ENCODE data around the gene SELENOT.
"Not testable (repeated sequence)": the region's sequence is repeated elsewhere in the genome, so short reads cannot be mapped to it uniquely, and the experiment has no call there.

SELENOT gene

DNA sequence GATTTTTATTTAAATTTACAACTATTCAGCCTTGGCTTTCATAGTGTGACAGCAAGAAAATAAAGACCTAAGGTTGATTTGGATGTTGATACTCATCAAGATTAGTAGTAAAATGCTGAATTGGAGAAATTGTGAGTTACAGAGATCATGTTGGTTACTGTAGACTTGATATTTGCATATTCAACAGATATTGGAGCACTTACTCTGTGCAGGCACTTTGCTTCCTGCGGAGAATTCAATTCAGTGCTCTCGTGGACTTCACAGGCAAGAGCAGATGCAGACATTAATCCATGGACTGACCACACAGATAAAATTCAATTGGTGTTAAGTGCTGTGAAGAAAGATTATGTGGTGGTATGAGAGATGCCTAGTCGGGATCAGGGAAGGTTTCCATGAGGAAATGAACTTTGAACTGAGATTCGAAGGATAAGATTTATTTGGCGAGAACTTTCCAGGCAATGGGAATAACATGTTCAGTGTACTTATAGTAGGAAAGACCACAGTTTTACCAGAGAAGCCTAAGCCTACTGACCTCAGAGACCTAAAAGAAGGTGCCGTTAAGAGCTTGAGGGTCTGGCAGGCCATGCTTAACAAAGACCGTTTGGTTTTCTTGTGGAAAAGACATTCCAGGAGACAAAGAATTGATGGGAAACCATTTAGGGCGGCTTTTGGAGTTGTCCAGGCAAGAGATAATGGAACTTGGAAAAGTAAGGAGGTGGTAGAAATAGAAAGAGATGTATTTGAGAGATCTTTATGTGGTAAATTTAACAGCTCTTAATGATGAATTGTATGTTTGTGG, 4.3 kb downstream of the SELENOT start:
- no peak for DNase-seq (ENCODE audit: low spot score)

DNA sequence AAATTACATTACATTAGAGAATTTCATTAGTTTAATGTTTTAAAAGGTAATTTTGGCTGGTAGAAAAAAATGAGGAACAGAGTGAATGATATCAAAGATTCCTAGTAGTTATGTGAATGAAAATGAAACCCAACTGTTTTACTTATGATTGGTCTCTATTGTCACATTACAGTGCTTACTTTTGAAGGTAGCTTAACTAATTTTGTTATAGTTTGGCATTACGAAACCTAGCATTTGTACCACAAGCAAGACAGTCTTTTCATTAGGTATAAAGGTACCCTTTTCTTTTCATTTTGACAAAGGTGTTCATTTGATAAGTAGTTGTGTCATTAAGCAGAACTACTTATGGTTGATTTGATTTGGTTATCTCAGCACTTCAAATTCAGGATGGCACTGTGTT, 6.9 kb downstream of the SELENOT start:
- no peak for DNase-seq (ENCODE audit: low spot score)

DNA sequence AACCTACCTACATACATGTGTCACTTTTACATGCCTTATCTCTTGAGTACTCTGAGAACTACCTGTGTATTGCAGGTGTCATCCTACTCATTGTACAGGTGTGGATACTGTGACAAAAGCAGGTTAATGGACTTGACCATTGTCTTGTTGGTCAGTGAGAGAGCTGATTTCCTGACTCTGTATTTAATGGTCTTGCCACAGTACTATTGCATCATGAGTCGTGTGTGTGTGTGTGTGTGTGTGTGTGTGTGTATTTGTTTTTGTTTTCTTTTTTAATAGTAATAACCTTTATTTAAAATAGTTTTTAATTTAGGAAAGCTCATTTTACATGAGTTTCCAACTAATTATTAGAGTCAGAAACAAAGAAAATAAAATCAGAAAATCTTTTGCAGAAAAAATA, 7.7 kb downstream of the SELENOT start:
- DNase-seq (ENCODE audit: low spot score): no peak

DNA sequence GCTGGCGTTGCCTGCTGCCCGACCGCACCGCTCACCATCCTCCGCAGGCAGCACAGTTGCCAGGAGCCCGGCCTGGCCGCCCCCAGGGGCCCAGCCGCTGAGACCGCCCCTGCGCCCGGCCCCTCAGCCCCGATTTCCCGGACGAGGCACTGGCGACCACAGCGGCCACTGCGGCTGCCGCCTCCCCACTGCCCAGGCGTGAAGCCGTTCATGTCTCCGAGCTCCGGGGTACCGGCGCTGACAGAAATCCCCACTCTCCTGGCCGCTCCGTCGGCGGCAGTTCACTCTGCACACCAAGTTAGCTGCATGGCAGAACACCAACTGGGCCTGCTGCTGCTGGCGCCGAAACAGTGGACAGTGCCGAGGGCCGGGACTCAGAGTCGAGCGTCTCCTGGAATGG, 8.5 kb downstream of the SELENOT start:
- no peak for DNase-seq (ENCODE audit: low spot score)

DNA sequence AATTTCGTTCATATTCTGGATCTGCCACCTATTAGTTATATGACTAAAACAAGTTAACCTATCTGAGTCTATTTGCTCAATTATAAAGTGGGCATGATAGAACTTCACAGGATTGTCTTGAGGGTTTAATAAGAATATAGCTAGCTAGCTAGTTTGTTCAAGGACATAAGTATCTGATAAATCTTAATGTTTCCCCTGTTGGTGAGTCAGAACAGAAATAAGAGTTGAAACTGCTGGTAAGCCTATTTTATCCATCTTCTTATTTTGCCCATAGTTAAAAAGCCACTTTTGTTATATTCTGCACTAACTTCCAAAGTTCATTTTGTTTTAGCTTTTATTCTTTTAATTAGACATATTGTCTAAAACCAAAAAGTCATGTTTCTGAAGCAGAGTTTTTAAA, 9.4 kb downstream of the SELENOT start:
- no peak for DNase-seq (ENCODE audit: low spot score)

DNA sequence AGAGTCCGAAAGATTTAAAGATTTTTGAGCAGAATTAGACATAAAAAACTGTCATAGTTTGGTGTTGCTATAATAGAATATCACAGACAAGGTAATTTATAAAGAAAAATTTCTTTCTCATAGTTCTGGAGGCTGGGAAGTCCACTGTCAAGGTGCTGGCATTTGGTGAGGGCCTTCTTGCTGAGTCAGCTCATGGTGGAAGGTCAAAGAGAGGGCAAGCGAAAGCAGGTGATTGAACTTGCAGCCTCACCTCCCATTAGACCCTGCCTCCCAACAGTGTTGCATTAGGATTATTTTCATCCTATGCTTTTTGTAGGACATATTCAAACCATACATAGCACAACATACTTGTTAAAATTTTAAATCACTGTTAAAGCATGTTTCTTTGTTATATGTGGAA, 9.9 kb downstream of the SELENOT start:
- no peak for DNase-seq (ENCODE audit: low spot score)

DNA sequence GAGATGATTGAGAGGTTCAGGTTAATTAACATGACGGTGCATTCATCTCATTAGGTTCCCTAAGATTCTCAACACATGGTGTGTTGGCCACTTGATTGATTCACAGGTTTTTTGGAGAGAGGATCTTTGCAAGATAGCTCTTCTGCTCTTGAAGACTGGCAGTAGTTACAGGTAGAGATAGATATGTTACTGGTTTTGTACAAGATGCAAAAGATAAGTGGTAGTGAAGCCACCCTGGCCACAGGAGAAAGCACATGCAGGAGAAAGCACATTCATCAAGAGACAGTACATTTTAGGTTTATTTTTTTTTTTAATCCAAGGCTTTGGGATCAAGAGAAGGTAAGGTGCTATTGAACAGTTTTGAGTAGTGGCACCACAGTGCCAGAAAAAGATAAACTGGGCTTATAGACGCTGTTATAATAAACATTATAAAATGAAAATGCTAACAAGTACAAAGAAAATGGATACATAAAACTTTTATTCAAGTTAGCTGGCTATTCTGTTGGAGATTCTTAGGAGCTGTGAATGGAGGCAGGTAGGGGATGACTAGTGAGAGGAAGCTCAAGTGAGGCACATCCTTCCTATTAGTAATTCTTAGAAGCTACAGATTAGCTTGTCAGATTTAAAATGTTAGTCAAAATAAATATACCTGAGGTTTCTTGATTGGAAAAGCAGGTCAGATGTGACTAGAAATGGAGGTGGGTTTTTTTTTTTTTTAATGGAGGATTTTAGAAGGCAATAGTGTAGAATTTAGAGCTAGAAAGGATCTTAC, 10.8 kb downstream of the SELENOT start:
- no peak for DNase-seq (ENCODE audit: low spot score)

DNA sequence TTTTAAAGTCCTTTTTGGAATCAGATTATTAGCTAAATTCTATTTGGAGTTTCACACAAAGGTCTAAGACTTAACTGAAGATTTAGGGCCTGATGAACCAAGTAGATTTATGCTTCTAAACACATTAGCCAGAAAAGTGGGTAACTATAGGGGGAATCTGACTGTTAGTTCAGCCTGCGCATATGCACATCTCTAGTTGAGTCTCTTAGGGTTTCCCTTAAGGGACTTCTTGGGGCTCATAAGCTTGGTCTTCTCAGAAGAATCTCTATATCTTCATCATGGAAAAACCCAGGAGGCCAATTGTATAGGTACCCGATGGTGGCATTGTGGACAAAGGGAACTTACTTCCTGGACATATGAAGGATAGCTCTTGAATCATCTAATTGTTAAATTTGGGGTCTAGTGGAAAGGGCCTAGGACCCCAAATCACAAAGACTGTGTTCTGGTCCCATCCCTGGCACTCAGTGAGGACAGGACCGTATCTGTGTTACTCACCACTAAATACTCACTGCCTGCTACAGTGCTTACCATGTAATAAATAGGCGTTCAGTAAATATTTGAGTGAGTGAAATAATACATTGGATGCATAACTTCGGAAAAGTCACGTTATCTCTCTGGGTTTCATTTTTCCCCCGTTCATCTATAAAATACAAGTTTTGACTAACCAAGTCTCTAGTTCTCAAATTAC, 17.0 kb downstream of the SELENOT start:
- DNase-seq (ENCODE audit: low spot score): no peak

DNA sequence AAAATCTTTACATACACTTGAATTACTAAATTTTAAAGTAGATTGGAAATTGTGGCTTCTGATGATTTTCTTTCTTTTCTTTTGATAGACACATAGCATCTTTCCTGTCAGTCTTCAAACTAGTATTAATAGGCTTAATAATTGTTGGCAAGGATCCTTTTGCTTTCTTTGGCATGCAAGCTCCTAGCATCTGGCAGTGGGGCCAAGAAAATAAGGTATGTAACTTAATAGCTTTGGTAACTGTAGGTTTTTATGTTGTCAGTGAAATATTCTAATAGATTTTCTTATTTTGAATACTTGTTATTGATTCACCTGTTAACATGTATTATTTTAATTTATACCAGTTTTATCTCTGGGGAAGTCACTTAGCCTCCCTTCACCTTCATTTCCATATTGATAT, 19.8 kb downstream of the SELENOT start:
- DNase-seq (ENCODE audit: low spot score): not testable (repeated sequence)

DNA sequence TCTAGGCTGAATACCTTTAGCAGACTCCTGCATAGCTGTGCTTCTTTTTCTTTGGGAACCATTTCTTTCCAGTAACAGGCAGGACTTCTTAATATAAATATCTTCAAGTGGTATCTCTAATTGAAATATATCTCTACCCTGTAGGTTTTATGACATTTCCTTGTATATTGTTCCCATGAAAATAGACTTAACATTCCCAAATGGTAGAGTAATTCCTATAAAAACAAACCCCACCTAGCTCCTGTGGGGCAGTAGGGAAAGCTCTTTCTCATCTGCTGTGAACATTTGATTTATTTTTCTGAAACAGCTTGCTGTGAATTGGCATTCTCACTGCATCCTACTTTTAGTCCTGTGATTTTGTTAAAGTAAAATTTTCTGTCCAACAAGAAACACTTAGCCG, 20.8 kb downstream of the SELENOT start:
- no peak for DNase-seq (ENCODE audit: low spot score)

DNA sequence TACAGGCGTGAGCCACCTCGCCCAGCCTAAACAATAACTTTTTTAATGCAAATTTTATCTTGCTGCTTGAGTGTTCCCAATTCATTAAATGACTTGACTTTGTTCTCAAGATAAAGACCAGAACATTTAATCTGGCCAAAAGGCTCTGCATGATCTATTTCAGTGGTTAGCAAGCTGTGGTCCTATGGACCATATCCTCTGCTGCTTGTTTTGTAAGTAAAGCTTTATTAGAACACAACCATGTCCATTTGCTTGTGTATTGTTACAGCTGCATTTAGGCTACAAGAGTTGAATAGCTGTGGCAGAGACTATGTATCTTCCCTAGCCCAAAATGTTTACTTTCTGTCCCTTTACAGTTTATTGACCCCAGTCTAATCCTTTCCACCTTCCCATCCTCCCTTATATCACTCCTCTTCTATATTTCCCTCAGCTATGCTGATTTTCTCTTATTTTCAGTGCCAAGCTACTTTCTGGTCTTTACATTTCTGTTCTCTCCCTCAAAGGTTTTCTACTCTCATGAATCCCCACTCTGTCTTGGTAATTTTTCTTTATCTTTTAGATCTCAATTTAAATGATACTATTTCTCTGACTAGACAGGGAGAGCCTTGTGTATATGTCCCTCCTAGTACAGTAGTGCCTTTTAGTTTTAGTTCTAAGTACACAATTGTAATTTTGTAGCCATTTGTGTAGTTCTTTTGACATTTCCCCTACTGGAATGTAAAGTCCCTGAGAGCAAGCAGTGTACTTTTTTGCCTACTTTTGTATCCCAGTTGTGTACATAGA, 23.2 kb downstream of the SELENOT start:
- peak; percentile 76 for DNase-seq (ENCODE audit: low spot score)

DNA sequence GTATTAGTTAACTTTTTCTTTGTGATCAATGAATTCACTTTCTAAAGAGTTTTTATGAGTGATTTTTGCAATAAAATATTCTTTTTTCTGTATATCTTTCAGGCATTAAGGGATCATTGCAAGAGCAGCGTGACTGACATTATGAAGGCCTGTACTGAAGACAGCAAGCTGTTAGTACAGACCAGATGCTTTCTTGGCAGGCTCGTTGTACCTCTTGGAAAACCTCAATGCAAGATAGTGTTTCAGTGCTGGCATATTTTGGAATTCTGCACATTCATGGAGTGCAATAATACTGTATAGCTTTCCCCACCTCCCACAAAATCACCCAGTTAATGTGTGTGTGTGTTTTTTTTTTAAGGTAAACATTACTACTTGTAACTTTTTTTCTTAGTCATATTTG, 24.4 kb downstream of the SELENOT start:
- DNase-seq (ENCODE audit: low spot score): no peak

DNA sequence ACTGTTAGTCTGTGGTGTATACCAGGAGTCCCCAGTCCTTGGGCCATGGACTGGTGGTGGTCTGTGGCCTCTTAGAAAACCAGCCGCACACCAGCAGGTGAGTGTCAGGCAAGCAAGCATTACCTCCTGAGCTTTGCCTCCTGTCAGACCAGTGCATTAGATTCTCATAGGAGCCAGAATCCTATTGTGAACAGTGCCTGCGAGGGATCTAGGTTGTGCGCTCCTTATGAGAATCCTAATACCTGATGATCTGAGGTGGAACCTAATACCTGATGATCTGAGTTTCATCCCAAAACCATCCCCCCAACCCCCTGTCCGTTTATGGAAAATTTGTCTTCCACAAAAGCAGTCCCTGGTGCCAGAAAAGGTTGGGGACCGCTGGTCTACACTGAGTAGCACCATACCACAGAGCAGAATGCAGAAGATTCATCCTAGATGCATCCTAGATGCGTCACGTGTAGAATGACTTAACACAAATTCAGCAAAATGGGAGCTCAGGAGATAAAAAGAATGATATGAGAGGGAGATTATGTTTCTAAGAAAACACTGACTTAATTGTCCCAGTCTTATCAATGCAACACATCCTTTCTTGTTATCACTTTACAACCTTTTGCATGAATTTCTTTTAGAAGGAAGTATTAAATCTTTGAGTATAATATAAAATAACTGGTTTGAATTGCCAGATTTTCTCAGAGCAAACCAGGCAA, 28.5 kb downstream of the SELENOT start:
- DNase-seq (ENCODE audit: low spot score): peak; percentile 44

DNA sequence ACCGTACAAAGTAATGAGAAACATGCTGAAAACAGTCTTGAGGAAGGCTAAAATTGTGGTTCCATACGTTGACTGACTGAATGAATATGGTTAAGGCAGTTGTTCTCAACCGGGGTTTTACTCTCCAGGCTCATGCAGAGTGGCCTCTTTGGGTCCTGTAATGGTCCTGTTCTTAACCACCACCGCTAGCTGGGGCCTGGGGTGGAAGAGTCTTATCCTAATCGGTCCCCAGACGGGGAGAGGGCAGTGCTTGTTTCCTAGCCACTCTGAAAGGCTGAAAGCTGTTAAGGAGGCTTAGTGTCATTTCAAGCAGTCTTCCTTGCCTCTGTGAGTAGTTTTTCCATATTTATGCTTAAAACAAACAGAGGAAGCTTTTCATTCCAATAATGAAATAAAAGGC, 32.0 kb downstream of the SELENOT start:
- no peak for DNase-seq (ENCODE audit: low spot score)

DNA sequence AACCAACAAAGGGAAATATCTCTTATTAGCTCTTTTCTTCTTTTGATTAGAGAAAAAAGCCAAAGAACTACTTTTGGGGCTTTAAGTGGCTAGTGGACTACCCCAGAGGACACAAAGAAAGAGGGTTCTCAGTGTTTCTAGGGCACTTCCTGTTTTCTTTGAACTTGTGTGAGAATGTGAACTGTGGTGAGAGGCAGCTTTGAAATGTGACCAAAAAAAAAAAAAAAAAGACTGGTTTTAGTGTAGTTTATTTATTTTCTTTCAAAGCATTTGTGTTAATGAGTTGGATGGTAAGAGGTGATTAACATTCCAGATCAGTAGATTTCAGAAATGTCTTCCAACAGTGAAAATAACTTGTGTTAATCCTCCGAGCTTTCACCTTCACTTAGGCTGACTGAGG, 32.4 kb downstream of the SELENOT start:
- peak; percentile 15 for DNase-seq (ENCODE audit: low spot score)

DNA sequence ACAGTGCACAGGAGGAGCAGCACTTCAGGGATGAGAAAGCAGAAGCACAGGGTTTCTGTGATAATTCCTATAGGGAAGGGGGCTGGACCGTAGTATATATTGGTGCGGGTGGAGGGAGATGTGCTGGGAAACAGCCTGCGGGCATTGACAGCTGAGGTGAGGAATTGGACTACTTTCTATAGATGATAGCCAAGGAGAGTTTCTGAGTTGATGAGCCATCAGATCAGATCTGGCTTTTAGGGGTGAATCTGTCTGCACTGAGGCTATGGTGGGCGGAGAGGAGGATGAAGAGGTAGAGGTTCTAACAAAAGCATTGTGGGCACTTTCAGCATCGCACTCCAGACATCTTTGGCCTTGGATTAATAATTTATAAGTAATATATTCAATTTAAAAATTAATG, 33.1 kb downstream of the SELENOT start:
- no peak for DNase-seq (ENCODE audit: low spot score)

DNA sequence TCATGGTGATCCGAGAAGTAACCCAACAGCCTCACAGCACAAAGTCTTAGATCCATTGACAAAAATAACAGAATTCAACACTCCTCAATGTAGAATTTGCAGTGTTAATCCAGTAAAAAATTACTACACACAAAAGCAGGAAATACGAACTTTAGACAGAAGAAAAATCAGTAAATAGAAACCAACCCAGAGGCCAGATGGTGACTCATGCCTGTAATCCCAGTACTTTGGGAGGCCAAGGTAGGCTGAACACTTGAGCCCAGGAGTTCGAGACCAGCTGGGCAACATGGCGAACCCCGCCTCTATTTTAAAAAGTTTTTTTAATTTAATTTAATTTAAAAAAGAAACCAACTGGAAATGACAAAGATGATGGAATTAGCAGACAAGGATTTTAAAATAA, 36.1 kb downstream of the SELENOT start:
- no peak for DNase-seq (ENCODE audit: low spot score)

DNA sequence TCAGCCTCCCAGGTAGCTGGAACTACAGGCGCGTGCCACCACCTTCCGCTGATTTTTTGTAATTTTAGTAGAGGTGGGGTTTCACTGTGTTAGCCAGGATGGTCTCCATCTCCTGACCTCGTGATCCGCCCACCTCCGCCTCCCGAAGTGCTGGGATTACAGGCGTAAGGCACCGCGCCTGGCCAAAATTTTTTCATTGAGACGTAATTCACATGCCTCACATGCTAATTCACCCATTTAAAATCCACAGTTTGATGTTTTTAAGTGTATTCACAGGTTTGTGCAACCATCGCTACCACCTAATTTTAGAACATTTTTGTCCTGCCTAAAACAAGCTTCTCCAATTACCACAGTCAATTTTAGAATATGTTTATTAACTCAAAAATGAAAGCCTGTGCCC, 37.1 kb downstream of the SELENOT start:
- no peak for DNase-seq (ENCODE audit: low spot score)

DNA sequence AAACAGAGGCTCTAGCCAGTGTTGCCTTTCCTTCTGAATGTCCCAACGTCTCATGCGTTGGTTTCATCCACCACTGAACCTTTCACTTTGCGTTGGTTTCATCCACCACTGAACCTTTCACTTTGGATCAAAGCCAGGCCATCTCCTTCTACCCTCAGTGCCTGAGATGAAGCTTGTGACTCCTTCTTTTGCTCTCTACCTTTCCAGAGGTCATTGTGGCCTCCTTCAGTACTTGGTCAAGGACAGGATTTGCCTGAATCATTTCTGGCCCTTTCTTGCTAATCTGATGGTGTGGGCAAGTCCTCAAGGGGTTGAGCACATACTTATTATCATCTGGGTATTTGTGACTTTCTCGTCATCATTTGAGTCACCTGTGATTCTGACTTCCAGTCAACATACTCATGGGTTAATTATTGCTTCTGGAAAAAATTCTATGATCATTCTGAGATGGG, 50.0 kb downstream of the SELENOT start:
- no peak for DNase-seq (ENCODE audit: low spot score)

DNA sequence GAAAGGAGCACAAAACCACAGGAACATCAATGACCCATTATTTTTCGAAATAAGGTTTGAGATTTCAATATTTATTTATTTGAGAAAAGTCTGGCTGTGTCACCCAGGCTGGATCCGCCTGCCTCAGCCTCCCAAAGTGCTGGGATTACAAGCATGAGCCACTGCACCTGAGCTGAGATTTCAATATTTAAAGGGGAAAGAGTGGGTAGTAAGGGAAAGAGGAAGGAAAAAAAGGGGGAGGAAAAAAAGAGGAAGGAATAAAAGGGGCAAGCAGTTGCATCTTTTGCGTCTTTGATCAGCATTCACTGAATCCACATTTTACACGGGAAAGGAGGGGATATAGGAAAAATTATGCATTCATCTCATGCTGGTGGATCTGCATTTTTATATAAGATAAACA, 53.2 kb downstream of the SELENOT start:
- DNase-seq (ENCODE audit: low spot score): no peak

DNA sequence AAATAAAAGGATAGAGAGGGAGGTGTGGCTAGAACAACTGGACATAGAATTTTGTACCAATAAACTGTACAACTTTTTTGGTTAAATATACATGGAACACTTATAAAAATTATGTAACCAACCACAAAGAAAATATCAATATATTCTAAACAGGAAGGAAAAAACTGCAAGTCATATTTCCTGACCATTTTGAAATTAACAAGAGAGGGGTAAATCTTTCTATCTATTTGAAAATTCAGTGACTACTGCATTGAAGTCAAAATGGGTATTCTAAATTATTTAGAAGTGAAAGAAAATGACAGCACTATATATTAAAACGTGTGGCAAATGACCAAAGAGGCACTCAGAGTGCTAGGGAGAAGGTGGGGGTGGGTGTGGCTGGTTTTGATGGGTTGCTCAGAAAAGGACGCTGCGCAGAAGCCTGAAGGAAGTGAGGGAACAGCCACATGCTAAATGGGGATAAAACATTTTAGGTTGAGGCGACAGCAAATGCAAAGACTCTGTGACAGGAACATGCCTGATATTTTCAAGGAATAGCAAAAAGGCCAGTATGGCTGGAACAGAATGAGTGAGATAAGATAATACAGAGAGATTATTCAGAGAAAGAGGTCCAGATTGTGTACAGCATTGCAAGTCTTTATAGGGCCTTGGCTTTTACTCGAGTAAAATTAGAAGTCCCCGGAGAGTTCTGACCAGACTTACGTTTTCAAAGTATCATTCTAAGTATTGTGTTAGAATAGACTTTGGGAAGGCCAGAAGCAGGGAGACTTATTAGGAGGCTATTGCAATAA, 59.5 kb downstream of the SELENOT start:
- no peak for DNase-seq (ENCODE audit: low spot score)
